AG04450 (cell line): ENCODE results near the gene MED12L. TPM values are rescaled to one million over a fixed set of nuclear protein-coding genes. Genes with fewer than 3 reads are reported as not detected.

ENCODE experiments used
- CTCF ChIA-PET: fragments of 300-600, 350-600 bp; formaldehyde crosslinking; extraction: SDS; loops from one replicate; lab custom pipeline; 2022; ENCODE audit warnings: antibody characterized with exemption, inconsistent platforms; lab: Charles Lee
- POLR2A ChIA-PET: fragments of 350-600 bp; formaldehyde crosslinking; extraction: SDS; loops from one replicate; lab custom pipeline; 2021; ENCODE audit warnings: antibody characterized with exemption, inconsistent platforms; lab: Yijun Ruan, JAX
- DNase-seq: peaks from one replicate; pipeline ENCODE4 v3.0.0-alpha.2; 2011; ENCODE audit warnings: low read depth, low spot score
- H3K27ac ChIP-seq: one replicate; pipeline ENCODE4 v1.5.1; 2012; ENCODE audit warnings: low read depth, low read length, control low read depth
- H3K27me3 ChIP-seq: one replicate; pipeline ENCODE4 v1.6.0; 2012; ENCODE audit warnings: low read length; ENCODE audit not compliant: control insufficient read depth, insufficient read depth
- H3K4me3 ChIP-seq: 2 replicates; pipeline ENCODE4 v1.5.1; 2011; ENCODE audit warnings: mild to moderate bottlenecking, low read depth, low read length, control low read depth
- H3K9me3 ChIP-seq: 2 replicates; pipeline ENCODE4 v1.5.1; 2012; ENCODE audit warnings: low read length; ENCODE audit not compliant: control insufficient read depth, insufficient read depth
- CTCF ChIP-seq: IDR thresholded peaks from 2 replicates; pipeline ENCODE4 v1.5.1; 2011; ENCODE audit warnings: low read depth, low read length, control low read depth, inconsistent platforms
- polyA plus RNA-seq: library from polyadenylated mRNA; depleted of rRNA; stranded (reverse); fragments of >200 nt; gene quantifications from 2 replicates; pipeline ENCODE4 v1.2.3, GENCODE V29; 2011

Gene MED12L
- polyA plus RNA-seq, 1 experiment = 0.26 TPM

- no peak for DNase-seq
- Histone ChIP-seq H3K27me3 (no peaks in the 10 kb centered on the region), H3K27ac (no peak overlapping the region), H3K9me3 (no peaks in the 10 kb centered on the region), H3K4me3 (no peak overlapping the region)
- POLR2A ChIA-PET = no interaction called here
- TF ChIP-seq CTCF = no peak
- CTCF ChIA-PET = interaction anchor here (1.1 kb wide), 1 partner anchor 26 kb away, joined by 3 read pairs; no protein-coding TSS in a partner anchor
These were observed 35.6 kb downstream of the MED12L start for GRCh38 chr3:151121016-151121415.

- no peak overlapping the region for H3K4me3 ChIP-seq
- TF ChIP-seq CTCF = no peak
- H3K27me3 ChIP-seq = no peaks in the 10 kb centered on the region
- CTCF ChIA-PET = interaction anchor here (0.6 kb wide), 1 partner anchor 52 kb away, joined by 3 read pairs; no protein-coding TSS in a partner anchor
- H3K9me3 ChIP-seq = no peaks in the 10 kb centered on the region
- no peak for DNase-seq
- no peak overlapping the region for H3K27ac ChIP-seq
- POLR2A ChIA-PET = no interaction called here
These were observed 38.4 kb downstream of the MED12L start for GRCh38 chr3:151123827-151124226.

GRCh38 chr3:151124476-151124875 is 39.0 kb downstream of the MED12L start:
- H3K4me3 ChIP-seq = no peak overlapping the region
- no peaks in the 10 kb centered on the region for H3K9me3 ChIP-seq
- H3K27ac ChIP-seq = no peak overlapping the region
- DNase-seq = no peak
- H3K27me3 ChIP-seq = no peaks in the 10 kb centered on the region
- CTCF ChIA-PET = no interaction called here
- TF ChIP-seq CTCF = no peak
- POLR2A ChIA-PET = no interaction called here

- Histone ChIP-seq H3K4me3 (no peak overlapping the region), H3K27ac (no peak overlapping the region), H3K9me3 (no peaks in the 10 kb centered on the region), H3K27me3 (peaks cover 7% of the 10 kb centered on the region)
- no peak for DNase-seq
- no peak for TF ChIP-seq CTCF
- ChIA-PET POLR2A (no interaction called here), CTCF (no interaction called here)
These were observed 45.0 kb downstream of the MED12L start for GRCh38 chr3:151130428-151130827.

- DNase-seq = no peak
- ChIA-PET CTCF (no interaction called here), POLR2A (no interaction called here)
- Histone ChIP-seq H3K27me3 (peaks cover 10% of the 10 kb centered on the region), H3K27ac (no peak overlapping the region), H3K9me3 (no peaks in the 10 kb centered on the region), H3K4me3 (no peak overlapping the region)
- no peak for TF ChIP-seq CTCF
These were observed 47.7 kb downstream of the MED12L start for GRCh38 chr3:151133175-151133574.
